Erythroblast (primary cell): ENCODE data around the gene APPBP2.
A peak's percentile ranks its signal among the peaks of the same experiment; 100 is the strongest.
"Not testable (repeated sequence)": the region's sequence is repeated elsewhere in the genome, so short reads cannot be mapped to it uniquely, and the experiment has no call there.

Experiments
- DNase-seq, 2 experiments: peaks; one replicate each; lab custom pipeline; 2025; lab: John Stamatoyannopoulos, UW
- GATA1 ChIP-seq: IDR thresholded peaks from 2 replicates; pipeline ENCODE4 v1.6.1; 2011; ENCODE audit warnings: low read depth, mild to moderate bottlenecking, control low read depth, low read length, moderate library complexity
- POLR2A ChIP-seq: IDR thresholded peaks from 2 replicates; pipeline ENCODE4 v1.6.1; 2011; ENCODE audit warnings: mild to moderate bottlenecking, low read length

The APPBP2 gene, protein sequence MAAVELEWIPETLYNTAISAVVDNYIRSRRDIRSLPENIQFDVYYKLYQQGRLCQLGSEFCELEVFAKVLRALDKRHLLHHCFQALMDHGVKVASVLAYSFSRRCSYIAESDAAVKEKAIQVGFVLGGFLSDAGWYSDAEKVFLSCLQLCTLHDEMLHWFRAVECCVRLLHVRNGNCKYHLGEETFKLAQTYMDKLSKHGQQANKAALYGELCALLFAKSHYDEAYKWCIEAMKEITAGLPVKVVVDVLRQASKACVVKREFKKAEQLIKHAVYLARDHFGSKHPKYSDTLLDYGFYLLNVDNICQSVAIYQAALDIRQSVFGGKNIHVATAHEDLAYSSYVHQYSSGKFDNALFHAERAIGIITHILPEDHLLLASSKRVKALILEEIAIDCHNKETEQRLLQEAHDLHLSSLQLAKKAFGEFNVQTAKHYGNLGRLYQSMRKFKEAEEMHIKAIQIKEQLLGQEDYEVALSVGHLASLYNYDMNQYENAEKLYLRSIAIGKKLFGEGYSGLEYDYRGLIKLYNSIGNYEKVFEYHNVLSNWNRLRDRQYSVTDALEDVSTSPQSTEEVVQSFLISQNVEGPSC

DNA sequence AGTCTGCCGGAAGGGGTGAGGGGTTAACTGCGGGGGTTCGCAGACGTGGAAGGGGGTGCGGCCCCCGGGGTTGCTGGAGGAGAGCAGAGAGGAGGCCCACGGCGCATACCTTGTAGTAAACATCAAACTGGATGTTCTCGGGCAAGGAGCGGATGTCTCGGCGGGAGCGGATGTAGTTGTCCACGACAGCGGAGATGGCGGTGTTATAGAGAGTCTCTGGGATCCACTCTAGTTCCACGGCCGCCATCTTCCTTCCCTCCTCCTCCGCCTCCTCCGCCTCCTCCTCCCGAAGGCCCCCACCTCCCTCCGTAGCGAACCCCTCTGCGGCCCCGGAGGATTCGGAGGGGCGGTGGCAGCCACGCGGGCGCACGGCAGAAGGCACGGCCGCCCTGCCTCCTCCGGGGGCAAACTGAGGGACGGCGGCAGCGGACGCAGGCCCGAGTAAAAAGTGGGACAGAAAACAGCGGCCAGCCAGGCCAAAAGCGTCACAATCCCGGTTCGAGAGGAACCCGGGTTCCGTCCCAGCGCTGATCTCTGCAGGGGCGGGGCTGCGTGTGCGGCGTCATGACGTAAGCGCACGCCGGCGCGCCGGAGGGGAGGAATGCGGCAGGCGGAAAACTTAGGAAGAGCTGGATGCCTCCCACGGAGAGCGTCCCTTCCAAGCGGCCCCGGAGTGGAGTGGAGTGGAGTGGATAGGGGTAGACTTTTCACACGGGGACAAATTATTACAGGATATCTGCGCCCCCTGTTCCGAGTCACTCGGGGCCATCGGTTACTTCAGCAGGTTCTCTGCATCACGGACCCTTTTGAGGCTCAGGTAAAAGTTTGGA is at the start of gene APPBP2:
TSS of gene APPBP2 (minus strand) at position 558 of the 830 bp plus-strand sequence. CDS start at position 247, 311 bp downstream.
- peak; percentile 82 to 89 for DNase-seq
- peak; percentile 77 for TF ChIP-seq POLR2A
- TF ChIP-seq GATA1: no peak

DNA sequence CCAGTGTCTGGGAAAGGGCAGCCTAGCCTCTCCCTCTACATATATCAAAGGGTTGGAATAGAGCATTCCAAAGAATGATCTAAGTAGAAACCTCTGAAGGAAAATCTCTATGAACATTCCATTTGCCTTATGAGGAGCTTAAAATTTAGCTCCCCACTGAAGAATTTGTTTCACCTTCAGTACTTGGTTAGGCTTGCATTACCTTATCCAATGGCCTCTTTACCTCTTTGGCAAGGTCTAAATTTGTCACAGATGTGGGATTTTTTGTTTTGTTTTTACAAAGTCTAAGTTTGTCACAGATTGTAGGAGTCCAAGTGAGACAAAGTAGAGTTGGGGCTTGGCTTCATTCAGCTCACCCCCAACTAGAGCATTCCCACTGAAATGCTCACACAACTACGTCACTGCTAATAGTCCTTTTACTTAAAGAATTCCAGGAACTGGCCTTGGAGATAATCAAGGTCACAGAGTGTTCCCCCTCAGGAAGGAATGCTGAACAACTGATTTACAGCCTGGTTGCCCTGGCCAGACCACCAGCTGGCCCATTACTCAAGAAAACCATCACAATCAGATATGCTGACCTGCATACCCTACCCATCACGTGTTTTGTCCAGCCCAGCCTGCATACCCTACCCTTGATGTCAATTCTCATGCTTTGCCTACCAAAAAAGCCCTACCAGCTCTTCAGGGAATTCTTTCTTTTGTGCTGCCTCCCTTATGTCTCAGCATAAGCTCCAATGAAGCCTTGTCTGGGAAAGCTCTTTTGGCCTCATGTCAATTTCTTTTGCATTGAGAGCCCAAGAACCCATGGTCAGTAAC is 47.4 kb upstream of the APPBP2 start:
- TF ChIP-seq GATA1 (no peak), POLR2A (no peak)
- no peak for DNase-seq

DNA sequence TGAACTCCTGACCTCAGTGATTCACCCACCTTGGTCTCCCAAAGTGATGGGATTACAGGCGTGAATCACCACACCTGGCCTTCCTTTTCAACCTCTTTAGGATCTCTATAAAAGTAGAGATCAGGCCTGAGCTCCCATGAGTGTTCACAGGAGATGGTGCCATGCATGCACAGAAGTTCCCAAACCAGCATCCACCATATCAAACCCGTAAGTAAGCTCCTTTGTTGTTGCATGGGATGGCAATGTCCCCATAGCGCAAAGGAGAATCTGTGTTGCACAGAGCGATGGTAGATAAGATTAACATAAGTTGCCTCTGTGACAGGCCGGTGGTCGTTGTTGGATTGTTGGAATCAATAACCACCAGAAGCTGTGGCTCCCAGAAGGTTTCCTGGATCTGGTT is 39.2 kb upstream of the APPBP2 start:
- DNase-seq: no peak
- TF ChIP-seq GATA1: no peak
- TF ChIP-seq POLR2A: no peak

- TF ChIP-seq GATA1 (no peak), POLR2A (no peak)
- no peak for DNase-seq
Measured at GRCh38 chr17:60563743-60564142, 37.7 kb upstream of the APPBP2 start.

DNA sequence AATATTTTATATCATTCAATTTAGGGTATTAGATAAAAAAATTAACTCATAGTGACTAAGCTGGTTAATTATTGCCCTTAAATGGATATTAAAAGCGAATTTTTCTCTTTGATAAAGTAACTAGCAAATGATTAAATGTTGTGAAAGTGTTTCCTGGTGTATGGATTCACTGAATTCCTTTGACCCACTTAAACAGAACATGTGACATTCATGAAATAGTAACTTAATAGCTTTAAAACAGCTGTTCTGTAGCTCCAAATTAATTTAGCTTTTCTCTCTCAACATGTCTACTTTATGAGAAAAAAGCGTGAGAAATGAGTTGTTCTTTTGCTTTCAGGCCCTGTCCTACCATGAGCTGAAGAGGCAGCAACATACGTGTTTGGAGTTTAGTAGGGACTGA is 36.4 kb upstream of the APPBP2 start:
- TF ChIP-seq POLR2A: no peak
- no peak for TF ChIP-seq GATA1
- no peak for DNase-seq

DNA sequence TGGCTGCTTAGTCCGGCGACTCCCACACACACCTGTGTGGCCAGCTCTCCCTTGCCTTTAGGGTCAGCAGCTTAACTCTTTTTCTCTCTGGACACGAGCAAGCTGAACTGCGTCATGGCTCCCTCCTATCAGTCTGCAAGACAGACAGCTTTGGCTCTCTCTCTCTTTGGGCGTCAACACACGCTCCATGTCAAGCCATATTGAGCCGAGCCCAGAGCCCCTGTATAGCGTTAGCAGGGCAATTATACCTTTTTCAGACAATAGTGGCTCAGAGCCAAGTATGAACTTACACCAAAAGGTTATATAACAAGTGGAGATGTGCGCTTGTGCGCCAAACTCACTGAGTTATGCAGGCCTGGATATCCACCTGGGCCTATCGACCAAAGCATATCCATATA is 34.8 kb upstream of the APPBP2 start:
- DNase-seq: no peak
- TF ChIP-seq POLR2A (no peak), GATA1 (no peak)

GRCh38 chr17:60559995-60560859 is 34.2 kb upstream of the APPBP2 start:
- no peak for DNase-seq
- TF ChIP-seq POLR2A (no peak), GATA1 (no peak)

DNA sequence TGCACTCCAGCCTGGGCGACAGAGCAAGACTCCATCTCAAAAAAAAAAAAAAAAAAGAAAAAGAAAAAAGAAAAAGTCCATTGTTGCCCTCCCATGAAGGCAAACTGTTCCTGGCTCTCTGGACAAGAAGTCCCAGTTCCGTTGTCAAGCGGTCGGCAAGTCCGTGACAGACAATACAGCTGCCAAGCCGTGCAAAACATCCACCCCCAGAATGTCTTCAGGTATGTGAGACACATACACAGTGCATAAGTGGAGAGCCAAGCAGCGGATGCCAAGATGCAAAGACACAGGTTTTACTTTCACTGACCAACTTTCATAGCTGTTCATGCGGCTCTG is 33.6 kb upstream of the APPBP2 start:
- TF ChIP-seq GATA1: no peak
- no peak for TF ChIP-seq POLR2A
- DNase-seq: no peak

GRCh38 chr17:60557805-60558204 is 31.8 kb upstream of the APPBP2 start:
- DNase-seq: peak in 1 of 2 experiments; percentile 7
- no peak for TF ChIP-seq POLR2A
- no peak for TF ChIP-seq GATA1

DNA sequence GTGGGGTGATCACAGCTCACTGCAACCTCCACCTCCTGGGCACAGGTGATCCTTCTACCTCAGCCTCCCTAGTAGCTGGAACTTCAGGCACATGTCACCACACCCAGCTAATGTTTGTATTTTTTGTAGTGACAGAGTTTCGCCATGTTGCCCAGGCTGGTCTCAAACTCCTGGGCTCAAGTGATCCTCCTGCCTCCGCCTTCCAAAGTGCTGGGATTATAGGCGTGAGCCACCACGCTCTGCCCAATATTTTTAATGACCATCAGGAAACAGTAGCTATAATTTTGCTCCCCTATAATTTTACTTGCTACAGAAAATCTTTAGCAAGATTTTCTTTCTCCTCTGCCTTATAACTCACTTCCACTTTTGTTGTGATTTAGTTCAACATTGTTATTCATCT is 29.7 kb upstream of the APPBP2 start:
- TF ChIP-seq POLR2A: no peak
- TF ChIP-seq GATA1: no peak
- DNase-seq: no peak

DNA sequence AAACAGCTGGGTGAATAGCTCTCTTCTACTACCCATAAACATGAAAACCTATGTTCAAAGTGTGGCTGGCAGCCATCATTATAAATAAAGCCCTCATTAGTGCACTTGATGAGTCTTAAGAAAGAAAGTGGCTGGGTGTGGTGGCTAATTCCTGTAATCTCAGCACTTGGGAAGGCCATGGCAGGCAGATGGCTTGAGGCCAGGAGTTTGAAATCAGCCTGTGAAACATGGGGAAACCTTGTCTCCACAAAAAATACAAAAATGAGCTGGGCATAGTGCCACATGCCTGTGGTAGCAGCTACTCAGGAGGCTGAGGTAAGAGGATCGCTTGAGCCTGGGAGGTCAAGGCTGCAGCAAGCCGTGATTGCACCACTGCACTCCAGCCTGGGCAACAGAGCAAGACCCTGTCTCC is 28.3 kb upstream of the APPBP2 start:
- DNase-seq: no peak
- no peak for TF ChIP-seq POLR2A
- no peak for TF ChIP-seq GATA1

DNA sequence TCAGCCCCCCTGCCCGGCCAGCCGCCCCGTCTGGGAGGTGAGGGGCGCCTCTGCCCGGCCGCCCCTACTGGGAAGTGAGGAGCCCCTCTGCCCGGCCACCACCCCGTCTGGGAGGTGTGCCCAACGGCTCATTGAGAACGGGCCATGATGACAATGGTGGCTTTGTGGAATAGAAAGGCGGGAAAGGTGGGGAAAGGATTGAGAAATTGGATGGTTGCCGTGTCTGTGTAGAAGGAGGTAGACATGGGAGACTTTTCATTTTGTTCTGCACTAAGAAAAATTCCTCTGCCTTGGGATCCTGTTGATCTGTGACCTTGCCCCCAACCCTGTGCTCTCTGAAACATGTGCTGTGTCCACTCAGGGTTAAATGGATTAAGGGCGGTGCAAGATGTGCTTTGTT is 26.2 kb upstream of the APPBP2 start:
- DNase-seq: not testable (repeated sequence)
